ENCODE results near the gene SENP7.
"Not testable (repeated sequence)": the region's sequence is repeated elsewhere in the genome, so short reads cannot be mapped to it uniquely, and the experiment has no call there.

SENP7 gene

DNA sequence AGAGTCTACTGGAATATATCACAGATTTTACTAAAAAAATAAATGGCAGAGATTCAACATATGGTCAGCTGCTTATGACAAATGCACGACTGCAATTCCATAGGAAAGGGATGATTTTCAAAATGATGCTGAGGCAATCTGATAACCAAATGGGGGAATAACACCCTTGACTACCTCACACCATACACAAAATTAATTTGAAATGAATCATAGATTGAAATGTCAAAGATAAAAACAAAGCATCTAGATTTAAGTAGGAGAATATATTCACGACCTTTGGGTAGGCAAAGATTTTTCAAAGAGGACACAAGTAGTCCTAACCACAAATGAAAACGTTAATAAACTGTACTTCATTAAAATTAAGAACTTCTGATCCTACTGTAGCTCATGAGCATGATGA is 11.2 kb downstream of the SENP7 start:
- no peak for DNase-seq
- peaks cover 7% of the 10 kb centered on the region for H3K4me1 Mint-ChIP-seq
- no peak overlapping the region for H3K27ac Mint-ChIP-seq
- no peaks in the 10 kb centered on the region for H3K9me3 Mint-ChIP-seq
- H3K36me3 Mint-ChIP-seq: peaks cover 47% of the 10 kb centered on the region
- no peak overlapping the region for H3K4me3 Mint-ChIP-seq
- H3K27me3 Mint-ChIP-seq: no peaks in the 10 kb centered on the region
- CTCF ChIA-PET: no interaction called here

- no peak for DNase-seq
- Mint-ChIP-seq H3K36me3 (peaks cover 49% of the 10 kb centered on the region), H3K4me3 (no peak overlapping the region), H3K27ac (no peak overlapping the region), H3K9me3 (no peaks in the 10 kb centered on the region), H3K4me1 (peaks cover 7% of the 10 kb centered on the region), H3K27me3 (no peaks in the 10 kb centered on the region)
- CTCF ChIA-PET: no interaction called here
Measured at GRCh38 chr3:101500208-101500607, 12.8 kb downstream of the SENP7 start.

DNA sequence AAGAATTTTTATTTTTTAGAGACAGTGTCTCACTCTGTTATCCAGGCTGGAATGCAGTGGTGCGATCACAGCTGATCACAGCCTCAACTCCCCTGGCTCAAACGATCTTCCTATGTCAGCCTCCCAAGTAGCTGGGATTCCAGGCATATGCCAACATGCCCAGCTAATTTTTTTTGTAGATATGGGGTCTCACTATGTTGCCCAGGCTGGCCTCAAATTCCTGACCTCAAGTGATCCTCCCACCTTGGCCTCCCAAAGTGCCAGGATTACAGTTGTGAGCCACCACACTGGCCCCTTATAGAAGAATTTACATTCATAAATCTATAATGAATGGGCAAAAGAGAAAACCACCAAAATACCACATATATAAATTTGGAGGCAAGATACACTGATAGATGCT is 15.2 kb downstream of the SENP7 start:
- CTCF ChIA-PET: no interaction called here
- no peaks in the 10 kb centered on the region for H3K9me3 Mint-ChIP-seq
- H3K27me3 Mint-ChIP-seq: no peaks in the 10 kb centered on the region
- peaks cover 50% of the 10 kb centered on the region for H3K36me3 Mint-ChIP-seq
- H3K4me1 Mint-ChIP-seq: peaks cover 3% of the 10 kb centered on the region
- H3K27ac Mint-ChIP-seq: no peak overlapping the region
- no peak for DNase-seq
- no peak overlapping the region for H3K4me3 Mint-ChIP-seq

DNA sequence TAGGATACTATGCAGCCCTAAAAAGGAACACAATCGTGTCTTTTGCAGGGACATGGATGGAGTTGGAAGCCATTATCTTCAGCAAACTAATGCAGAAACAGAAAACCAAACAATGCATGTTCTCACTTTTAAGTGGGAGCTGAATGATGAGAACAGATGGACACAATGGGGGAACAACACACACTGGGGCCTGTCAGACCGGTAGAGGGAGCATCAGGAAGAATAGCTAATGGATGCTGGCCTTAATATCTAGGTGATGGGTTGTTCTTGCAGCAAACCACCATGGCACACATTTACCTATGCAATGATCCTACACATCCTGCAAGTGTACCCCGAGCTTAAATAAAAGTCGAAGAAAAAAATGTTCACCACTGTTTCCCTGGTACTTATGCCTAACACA is 17.5 kb downstream of the SENP7 start:
- no peak overlapping the region for H3K27ac Mint-ChIP-seq
- no peaks in the 10 kb centered on the region for H3K9me3 Mint-ChIP-seq
- H3K4me1 Mint-ChIP-seq: no peaks in the 10 kb centered on the region
- CTCF ChIA-PET: no interaction called here
- no peaks in the 10 kb centered on the region for H3K27me3 Mint-ChIP-seq
- H3K36me3 Mint-ChIP-seq: peaks cover 49% of the 10 kb centered on the region
- no peak overlapping the region for H3K4me3 Mint-ChIP-seq
- no peak for DNase-seq

DNA sequence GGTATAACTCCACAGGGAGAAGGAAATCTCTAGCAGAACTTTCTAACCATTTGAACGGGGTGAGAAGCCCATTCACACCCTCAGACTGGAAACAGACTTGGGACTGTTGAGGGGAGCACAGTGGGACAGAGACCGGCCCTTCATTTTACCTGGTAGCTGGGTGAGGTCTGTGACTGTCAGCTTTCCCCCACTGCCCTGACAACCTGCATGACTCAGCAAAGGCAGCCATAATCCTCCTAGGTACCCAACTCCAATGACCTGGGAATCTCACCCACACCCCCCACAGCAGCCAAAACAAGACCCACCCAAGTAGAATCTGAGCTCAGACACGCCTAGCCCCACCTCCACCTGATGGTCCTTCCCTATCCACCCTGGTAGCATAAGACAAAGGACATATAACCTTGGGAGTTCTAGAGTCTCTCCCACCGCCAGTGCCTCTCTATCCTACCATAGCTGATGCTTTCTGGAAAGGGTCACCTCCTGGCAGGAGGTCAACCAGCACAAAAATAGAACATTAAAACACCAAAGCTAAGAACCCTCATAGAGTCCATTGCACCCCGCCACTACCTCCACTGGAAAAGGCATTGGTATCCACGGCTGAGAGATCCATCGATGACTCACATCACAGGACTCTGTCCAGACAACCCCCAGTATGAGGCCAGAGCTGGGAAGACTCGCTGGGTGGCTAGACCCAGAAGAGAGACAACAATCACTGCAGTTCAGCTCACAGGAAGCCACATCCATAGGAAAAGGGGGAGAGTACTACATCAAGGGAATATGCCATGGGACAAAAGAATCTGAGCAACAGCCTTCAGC is 28.0 kb downstream of the SENP7 start:
- Mint-ChIP-seq H3K27ac (peak overlapping the region; percentile 1), H3K27me3 (no peaks in the 10 kb centered on the region), H3K36me3 (peaks cover 76% of the 10 kb centered on the region), H3K9me3 (peaks cover 2% of the 10 kb centered on the region), H3K4me3 (no peak overlapping the region), H3K4me1 (peaks cover 13% of the 10 kb centered on the region)
- DNase-seq: no peak
- CTCF ChIA-PET: no interaction called here

DNA sequence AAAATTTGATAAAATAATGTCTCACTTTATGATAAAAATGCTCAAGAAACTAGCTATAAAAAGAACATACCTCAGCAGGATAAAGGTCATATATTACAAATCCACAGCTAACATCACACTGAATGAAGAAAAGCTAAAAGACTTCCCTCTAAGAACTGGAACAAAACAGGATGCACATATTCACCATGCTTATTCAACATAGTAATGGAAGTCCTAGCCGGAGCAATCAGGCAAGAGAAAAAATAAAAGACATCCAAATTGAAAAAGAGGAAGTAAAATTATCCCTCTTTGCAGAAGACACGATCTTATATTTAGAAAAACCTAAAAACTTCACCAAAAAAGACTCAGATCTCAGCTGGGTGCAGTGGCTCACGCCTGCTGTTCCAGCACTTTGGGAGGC is 34.0 kb downstream of the SENP7 start:
- Mint-ChIP-seq H3K4me1 (peaks cover 12% of the 10 kb centered on the region), H3K36me3 (peaks cover 72% of the 10 kb centered on the region), H3K4me3 (no peak overlapping the region), H3K27ac (no peak overlapping the region), H3K27me3 (no peaks in the 10 kb centered on the region), H3K9me3 (peaks cover 3% of the 10 kb centered on the region)
- CTCF ChIA-PET: no interaction called here
- no peak for DNase-seq

GRCh38 chr3:101474841-101475552 is 38.0 kb downstream of the SENP7 start:
- DNase-seq, H3K9me3 Mint-ChIP-seq, H3K27ac Mint-ChIP-seq, H3K4me3 Mint-ChIP-seq, CTCF ChIA-PET, H3K27me3 Mint-ChIP-seq: not testable (repeated sequence)
- peaks cover 10% of the 10 kb centered on the region for H3K4me1 Mint-ChIP-seq
- H3K36me3 Mint-ChIP-seq: peaks cover 72% of the 10 kb centered on the region

DNA sequence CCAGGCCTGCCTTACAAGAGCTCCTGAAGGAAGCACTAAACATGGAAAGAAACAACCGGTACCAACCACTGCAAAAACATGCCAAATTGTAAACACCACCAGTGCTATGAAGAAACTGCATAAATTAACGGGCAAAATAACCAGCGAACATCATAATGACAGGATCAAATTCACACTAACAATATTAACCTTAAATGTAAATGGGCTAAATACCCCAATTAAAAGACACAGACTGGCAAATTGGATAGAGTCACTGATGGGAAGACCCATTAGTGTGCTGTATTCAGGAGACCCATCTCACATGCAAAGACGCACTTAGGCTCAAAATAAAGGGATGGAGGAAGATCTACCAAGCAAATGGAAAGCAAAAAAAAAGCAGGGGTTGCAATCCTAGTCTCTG is 44.3 kb downstream of the SENP7 start:
- Mint-ChIP-seq H3K9me3 (peaks cover 13% of the 10 kb centered on the region), H3K36me3 (peaks cover 46% of the 10 kb centered on the region), H3K4me1 (peaks cover 32% of the 10 kb centered on the region)
- DNase-seq, H3K4me3 Mint-ChIP-seq, H3K27me3 Mint-ChIP-seq, CTCF ChIA-PET, H3K27ac Mint-ChIP-seq: not testable (repeated sequence)

DNA sequence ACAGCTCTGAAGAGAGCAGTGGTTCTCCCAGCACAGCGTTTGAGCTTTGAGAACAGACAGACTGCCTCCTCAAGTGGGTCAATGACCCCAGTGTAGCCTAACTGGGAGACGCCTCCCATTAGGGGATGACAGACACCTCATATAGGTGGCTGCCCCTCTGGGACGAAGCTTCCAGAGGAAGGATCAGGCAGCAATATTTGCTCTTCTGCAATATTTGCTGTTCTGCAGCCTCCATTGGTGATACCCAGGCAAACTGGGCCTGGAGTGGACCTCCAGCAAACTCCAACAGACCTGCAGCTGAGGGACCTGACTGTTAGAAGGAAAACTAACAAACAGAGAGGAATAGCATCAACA is 45.7 kb downstream of the SENP7 start:
- H3K36me3 Mint-ChIP-seq: peaks cover 46% of the 10 kb centered on the region
- peak overlapping the region; percentile 31 for H3K4me3 Mint-ChIP-seq
- peak overlapping the region; percentile 70 for H3K27ac Mint-ChIP-seq
- H3K4me1 Mint-ChIP-seq: peaks cover 32% of the 10 kb centered on the region
- H3K27me3 Mint-ChIP-seq, DNase-seq: not testable (repeated sequence)
- CTCF ChIA-PET: interaction anchor here (1.0 kb wide), 1 partner anchor 12 kb away, joined by 3 read pairs; no protein-coding TSS in a partner anchor
- peaks cover 13% of the 10 kb centered on the region for H3K9me3 Mint-ChIP-seq

GRCh38 chr3:101466465-101467309 is 46.3 kb downstream of the SENP7 start:
- CTCF ChIA-PET: interaction anchor here (1.0 kb wide), 1 partner anchor 11 kb away, joined by 3 read pairs; no protein-coding TSS in a partner anchor
- H3K9me3 Mint-ChIP-seq: peaks cover 10% of the 10 kb centered on the region
- no peaks in the 10 kb centered on the region for H3K27me3 Mint-ChIP-seq
- H3K4me1 Mint-ChIP-seq: peaks cover 30% of the 10 kb centered on the region
- peak overlapping the region; percentile 31 for H3K4me3 Mint-ChIP-seq
- DNase-seq: peak; percentile 75
- peak overlapping the region; percentile 70 for H3K27ac Mint-ChIP-seq
- peaks cover 44% of the 10 kb centered on the region for H3K36me3 Mint-ChIP-seq

DNA sequence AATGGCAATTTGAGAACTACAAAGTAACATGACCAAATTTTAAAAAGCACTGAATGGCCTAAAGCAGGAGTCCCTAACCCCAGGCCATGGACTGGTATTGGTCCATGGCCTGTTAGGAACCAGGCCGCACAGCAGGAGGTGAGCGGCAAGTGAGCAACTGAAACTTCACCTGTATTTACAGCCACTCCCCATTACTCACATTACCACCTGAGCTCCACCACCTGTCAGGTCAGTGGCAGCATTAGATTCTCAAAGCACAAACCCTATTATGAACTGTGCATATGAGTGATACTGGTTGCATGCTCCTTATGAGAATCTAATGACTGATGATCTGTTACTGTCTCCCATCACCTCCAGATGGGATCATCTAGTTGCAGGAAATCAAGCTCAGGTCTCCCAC is 48.8 kb downstream of the SENP7 start:
- H3K27ac Mint-ChIP-seq: no peak overlapping the region
- peaks cover 30% of the 10 kb centered on the region for H3K4me1 Mint-ChIP-seq

DNA sequence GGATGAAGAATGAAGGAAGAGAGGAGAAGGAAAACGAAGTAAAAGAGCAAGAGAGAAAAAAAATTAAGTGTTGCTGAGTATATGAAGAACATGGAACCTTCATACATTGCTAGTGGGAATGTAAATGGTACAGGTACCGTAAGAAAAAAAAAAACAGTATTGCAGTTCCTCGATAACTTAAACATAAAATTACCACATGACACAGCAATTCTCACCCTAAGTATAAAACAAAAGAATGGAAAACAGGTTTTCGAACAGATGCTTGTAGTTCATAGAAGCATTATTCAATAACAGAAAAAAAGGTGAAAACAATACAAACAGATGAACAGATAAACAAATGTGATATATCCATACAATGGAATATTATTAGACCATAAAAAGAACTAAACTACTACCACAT is 51.6 kb downstream of the SENP7 start:
- H3K27ac Mint-ChIP-seq: no peak overlapping the region
- no peak for DNase-seq
- H3K36me3 Mint-ChIP-seq: peaks cover 43% of the 10 kb centered on the region
- H3K4me3 Mint-ChIP-seq: no peak overlapping the region
- no peaks in the 10 kb centered on the region for H3K27me3 Mint-ChIP-seq
- H3K4me1 Mint-ChIP-seq: peaks cover 9% of the 10 kb centered on the region
- CTCF ChIA-PET: no interaction called here
- peaks cover 1% of the 10 kb centered on the region for H3K9me3 Mint-ChIP-seq

More for the DNA sequence above, 48.8 kb downstream of the SENP7 start:
- H3K9me3 Mint-ChIP-seq: peaks cover 8% of the 10 kb centered on the region
- no peak overlapping the region for H3K4me3 Mint-ChIP-seq
- H3K27me3 Mint-ChIP-seq: no peaks in the 10 kb centered on the region
- DNase-seq: no peak
- peaks cover 46% of the 10 kb centered on the region for H3K36me3 Mint-ChIP-seq
- CTCF ChIA-PET: no interaction called here

GRCh38 chr3:101458387-101458786 is 54.6 kb downstream of the SENP7 start:
- no peak overlapping the region for H3K4me3 Mint-ChIP-seq
- no peak for DNase-seq
- no peak overlapping the region for H3K27ac Mint-ChIP-seq
- no peaks in the 10 kb centered on the region for H3K27me3 Mint-ChIP-seq
- CTCF ChIA-PET: no interaction called here
- H3K36me3 Mint-ChIP-seq: peaks cover 50% of the 10 kb centered on the region
- no peaks in the 10 kb centered on the region for H3K4me1 Mint-ChIP-seq
- H3K9me3 Mint-ChIP-seq: peaks cover 1% of the 10 kb centered on the region

GRCh38 chr3:101454629-101455028 is 58.4 kb downstream of the SENP7 start:
- Mint-ChIP-seq H3K9me3 (peaks cover 5% of the 10 kb centered on the region), H3K4me3 (no peak overlapping the region), H3K36me3 (peaks cover 55% of the 10 kb centered on the region), H3K4me1 (no peaks in the 10 kb centered on the region), H3K27me3 (no peaks in the 10 kb centered on the region), H3K27ac (no peak overlapping the region)
- CTCF ChIA-PET: interaction anchor here (0.6 kb wide), 1 partner anchor 401 kb away, joined by 3 read pairs; no protein-coding TSS in a partner anchor
- DNase-seq: no peak
